HG03439 (cell line): ENCODE data around the gene MSI2.

Experiments used
- ATAC-seq: cut with Tn5 transposase; IDR thresholded peaks from one replicate; pipeline ENCODE4 v1.9.1; 2021; ENCODE audit warnings: mild to moderate bottlenecking, moderate library complexity; ENCODE audit not compliant: unreplicated experiment

MSI2 gene

GRCh38 chr17:57338257-57338914 is 82.1 kb downstream of the MSI2 start:
- ATAC-seq = no peak

GRCh38 chr17:57340160-57340981 is 84.0 kb downstream of the MSI2 start:
- ATAC-seq = no peak

- no peak for ATAC-seq
These were observed 85.6 kb downstream of the MSI2 start for GRCh38 chr17:57341611-57342540.

GRCh38 chr17:57342963-57343589 is 86.8 kb downstream of the MSI2 start:
- no peak for ATAC-seq

- ATAC-seq = no peak
These were observed 87.4 kb downstream of the MSI2 start for GRCh38 chr17:57343717-57344116.

GRCh38 chr17:57344261-57344660 is 87.9 kb downstream of the MSI2 start:
- no peak for ATAC-seq

- ATAC-seq = no peak
These were observed 93.4 kb downstream of the MSI2 start for GRCh38 chr17:57349541-57350247.

GRCh38 chr17:57350266-57350665 is 93.9 kb downstream of the MSI2 start:
- no peak for ATAC-seq

GRCh38 chr17:57352665-57353175 is 96.4 kb downstream of the MSI2 start:
- ATAC-seq = no peak

- ATAC-seq = no peak
These were observed 98.3 kb downstream of the MSI2 start for GRCh38 chr17:57354673-57355072.

- ATAC-seq = no peak
These were observed 99.0 kb downstream of the MSI2 start for GRCh38 chr17:57355090-57355859.

- peak; percentile 25 for ATAC-seq
These were observed 99.9 kb downstream of the MSI2 start for GRCh38 chr17:57356153-57356718.

- peak; percentile 57 for ATAC-seq
These were observed 100.5 kb downstream of the MSI2 start for GRCh38 chr17:57356719-57357391.

- ATAC-seq = peak; percentile 34
These were observed 101.1 kb downstream of the MSI2 start for GRCh38 chr17:57357392-57357784.

- peak; percentile 35 for ATAC-seq
These were observed 101.6 kb downstream of the MSI2 start for GRCh38 chr17:57357830-57358430.

- ATAC-seq = no peak
These were observed 103.9 kb downstream of the MSI2 start for GRCh38 chr17:57360266-57360665.

- no peak for ATAC-seq
These were observed 106.7 kb downstream of the MSI2 start for GRCh38 chr17:57362797-57363556.
